GM19239 (cell line): ENCODE results near the gene GFM1.

Experiments
- DNase-seq: peaks from one replicate; pipeline ENCODE4 v3.0.0; 2011; ENCODE audit warnings: low spot score; ENCODE audit not compliant: insufficient read length
- FAIRE-seq: peaks from 2 replicates; lab custom pipeline; 2011; peaks lifted over from hg19 to GRCh38; lab: Jason Lieb, UNC

GFM1 gene

DNA sequence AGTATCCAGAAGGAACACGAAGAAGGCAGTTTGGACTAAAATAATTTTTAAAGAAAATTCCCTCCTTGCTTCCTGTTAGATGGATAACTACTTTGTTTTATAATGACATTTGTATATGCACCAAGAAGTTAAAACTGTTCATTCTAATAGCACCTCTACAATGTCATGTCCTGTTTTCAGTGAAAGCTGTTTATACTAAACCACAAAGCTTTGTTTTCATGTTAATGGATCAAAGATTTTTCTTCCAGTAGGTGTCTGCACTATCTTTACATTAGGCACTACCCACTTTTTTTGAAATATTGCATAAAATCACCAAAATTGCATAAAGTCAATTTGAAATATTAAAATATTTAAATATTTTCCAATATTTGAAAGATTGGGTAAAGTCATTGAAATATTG lies 77.8 kb downstream of the GFM1 start:
- no peak for DNase-seq
- FAIRE-seq = no peak

DNA sequence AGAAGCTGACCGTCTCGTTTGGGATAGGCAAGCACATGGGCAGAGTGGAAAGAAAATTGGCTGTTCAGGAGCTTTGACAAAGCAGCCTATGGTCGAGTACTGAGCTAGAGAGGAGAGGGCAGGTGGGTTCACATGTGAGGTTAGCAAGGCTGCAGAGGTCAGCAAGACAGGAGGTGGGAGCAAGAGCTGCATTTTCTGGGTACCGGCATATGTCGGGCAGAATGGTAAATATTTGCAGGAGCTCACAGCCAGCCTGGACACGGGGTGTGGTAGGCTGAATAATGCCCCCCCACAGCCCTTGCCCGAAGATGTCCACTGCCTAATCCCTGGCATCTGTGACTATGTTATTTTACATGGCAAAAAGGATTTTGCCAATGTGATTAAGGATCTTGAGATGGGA lies 79.7 kb downstream of the GFM1 start:
- no peak for FAIRE-seq
- DNase-seq = no peak

DNA sequence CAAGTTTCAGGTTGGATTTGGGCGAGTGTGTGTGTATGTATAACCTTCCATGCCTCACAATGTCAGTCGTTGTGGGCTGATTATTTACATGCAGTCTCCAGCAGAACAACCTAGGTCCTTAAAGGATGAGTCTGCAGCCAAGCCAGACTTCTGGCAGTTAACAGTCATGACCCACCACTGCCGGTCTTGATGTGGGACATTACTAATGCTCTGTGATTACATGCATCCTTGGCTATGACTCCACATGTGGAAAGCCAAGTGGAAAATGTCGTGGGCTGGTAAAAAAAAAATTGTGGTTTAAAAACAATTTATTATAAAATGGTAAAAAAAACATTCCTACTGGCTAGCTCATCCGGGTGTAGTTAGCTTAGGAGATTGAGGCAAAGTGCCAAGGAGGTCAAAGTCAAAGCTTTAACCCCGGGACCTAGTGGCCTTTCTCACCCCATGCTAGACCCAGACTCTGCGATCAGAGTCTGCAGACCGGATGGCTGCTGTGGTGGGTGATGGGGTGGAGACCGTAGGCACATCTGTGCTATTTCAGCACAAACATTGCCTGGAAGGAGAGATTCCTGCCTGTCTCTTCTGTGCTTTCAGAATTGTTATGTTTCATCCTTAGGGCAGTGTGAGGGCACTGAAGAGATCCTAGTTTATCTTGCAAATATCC lies 81.2 kb downstream of the GFM1 start:
- no peak for DNase-seq
- FAIRE-seq = no peak

DNA sequence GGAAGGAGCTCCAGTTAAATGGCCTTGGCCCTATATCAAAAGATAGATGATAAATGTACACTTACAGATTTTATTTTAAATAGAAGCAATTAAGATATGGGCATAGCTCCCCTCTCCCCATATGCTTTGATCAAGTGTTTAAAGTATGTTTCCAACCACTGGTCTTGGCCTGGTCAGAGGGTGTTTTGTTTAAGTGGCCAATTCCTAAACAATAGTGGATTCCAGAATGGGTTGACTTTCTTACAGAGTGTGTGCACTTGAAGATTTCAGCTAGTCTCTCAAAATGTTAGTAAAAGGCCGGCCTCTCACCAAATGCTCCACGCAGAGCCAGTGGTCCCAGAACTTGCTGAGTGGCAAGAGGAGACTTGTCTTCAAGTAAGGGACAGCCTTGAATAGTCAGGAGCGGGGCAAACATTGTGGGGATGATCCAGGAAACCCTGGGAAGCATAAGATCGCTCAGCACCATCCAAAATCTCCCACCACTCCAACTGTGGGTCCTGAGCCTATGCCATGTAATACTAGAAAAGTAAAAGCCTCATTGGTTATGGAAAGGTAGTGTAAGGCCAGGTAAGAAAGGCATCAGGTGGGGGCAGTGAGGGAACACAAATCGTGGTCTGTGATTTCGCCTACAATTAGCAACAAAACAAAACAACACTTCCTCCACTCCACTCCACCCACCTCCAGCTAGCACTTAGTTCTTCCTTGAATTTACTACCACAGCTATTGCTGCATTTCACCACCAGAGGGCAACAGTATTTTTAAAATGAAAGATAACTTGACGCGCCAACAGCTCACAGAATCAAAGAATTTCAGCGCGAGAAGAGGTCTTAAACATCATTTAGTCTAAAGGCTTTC lies 83.1 kb downstream of the GFM1 start:
- peak; percentile 62 for DNase-seq

DNA sequence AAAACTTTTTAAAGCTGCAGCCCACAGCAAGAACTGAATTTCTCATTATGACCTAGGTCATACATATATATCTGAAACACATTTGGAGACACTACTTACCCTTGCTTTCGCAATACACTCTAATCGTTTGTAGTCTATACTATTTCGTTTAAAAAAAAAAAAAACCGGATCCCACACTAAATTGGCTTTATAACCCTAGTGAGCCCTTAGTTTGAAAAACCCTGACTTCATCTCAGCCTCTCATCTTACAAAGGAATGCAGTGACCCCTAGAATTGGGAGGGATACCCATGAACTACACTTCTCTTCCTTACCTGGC lies 83.7 kb downstream of the GFM1 start:
- FAIRE-seq (no peak), DNase-seq (no peak)

More for the DNA sequence above, 83.1 kb downstream of the GFM1 start:
- peak; percentile 70 for FAIRE-seq

DNA sequence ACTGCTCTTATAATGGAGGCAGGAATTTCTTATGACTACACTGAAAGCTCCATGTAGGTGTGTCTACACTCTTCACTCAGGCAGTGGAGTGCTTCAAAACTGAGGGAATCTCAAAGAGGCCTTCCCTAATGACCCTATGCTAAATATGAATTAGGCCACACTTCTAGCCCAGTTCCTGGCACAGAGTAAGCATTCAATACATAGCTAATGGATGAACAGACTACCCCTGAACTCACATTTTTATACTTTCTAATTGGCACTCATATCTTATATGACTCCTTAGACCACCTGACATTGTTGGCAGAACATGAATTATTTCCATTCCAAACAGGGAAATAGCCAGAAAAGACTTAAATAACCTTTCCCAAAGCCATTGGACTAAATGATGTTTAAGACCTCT lies 84.5 kb downstream of the GFM1 start:
- FAIRE-seq (no peak), DNase-seq (no peak)

DNA sequence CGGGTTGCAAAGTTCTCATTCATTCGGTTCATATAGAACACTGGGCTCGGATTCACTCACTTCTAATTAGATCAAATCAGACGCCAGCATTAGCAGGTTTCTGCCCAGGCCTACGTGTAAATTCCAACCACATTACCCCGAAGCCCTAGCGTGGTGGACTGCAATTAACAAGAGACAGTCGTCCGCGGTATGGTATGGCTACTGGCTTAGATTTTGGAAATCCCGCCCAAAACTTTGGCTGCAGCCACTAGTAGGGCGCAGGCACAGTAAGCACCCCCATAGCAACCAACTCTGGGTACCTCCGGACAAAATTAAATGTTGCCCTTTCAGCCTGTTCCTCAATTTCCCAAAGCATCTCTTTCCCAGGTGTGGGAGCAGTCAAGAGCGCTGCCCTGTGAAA lies 87.2 kb downstream of the GFM1 start:
- DNase-seq = no peak
- no peak for FAIRE-seq

DNA sequence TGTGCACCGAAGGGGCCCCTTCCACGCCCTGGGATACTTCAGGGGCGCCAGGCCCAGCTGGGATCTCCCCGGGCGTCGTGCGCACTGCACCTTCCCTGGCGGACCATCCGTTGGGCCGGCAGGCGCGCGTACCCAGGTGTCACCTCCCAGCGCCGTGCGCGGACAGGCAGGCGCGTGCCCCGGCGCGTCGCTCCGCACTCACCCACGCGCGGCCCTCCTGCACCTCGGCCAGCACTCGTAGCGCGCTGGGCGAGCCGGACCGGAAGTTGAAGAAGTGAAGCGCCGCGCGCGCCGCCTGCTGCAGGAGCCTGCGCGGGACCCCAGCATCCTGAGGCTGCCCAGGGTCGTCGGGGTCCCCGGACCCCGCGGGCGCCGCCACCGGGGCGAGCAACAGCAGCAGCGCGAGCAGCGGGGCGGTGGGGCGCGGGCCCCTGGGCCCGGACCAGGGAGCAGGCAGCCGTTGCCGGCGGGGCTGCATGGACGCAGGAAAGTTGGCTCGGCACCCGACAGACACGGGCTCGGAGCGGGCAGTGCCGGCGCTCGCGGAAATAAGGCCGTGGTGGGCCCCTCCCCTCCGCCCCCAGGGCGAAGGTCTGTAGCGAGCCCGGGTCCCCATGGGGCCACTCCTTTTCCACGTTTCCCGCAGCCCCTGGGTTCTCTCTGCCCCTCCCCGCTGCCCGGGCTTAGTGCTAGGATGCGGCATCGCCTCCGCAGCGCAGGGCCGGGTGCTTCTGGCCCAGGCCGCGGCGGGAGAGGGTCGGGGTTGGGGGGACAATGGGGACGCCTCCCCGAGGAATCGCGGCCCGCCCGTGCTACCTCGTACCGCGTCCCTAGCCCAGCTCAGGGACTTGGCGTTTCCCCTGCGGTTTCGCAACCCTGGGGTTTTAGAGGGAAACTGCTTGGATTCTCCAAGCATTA lies 87.9 kb downstream of the GFM1 start, which contains the start of gene RARRES1:
TSS of gene RARRES1 (minus strand) at position 520 of the 918 bp plus-strand sequence. CDS start at position 478, 42 bp downstream.
- FAIRE-seq (no peak), DNase-seq (peak; percentile 51)

DNA sequence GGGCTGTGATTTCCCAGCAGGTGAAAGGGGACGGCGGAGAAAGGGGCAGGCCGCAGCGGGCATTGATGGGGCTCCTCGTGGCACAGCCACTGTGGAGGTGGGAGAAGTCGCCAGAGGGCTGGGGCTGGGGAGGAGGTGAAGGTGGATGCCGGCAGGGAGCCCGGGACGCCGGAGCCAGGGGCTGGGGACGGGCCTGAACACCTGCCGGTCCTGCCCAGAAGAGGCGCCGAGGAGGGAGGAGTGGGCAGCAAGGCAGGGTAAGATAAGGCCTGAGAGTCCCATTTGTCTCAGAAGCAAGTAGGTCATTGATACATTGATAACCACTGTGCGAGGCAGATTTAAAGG lies 88.5 kb downstream of the GFM1 start:
- FAIRE-seq (no peak), DNase-seq (no peak)

DNA sequence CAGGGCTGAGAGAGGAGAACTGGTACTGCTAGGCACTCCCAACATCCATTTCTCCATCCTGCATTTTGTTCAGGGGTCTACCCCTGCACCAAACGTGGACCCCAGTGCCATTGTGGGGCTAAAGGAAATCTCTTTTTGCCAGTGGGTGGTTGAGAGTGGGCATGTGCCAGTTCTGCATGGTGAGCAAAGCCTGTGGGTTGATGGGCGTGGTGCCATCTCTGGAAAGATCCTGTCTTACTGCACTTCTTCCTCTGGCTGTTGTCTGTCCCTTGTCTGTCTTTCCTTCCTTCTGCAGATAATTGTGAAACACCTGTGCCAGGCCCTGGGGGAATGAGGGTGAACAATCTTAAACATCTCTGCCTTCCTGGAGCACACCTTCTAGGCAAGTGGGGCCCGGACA lies 89.3 kb downstream of the GFM1 start:
- FAIRE-seq = no peak
- no peak for DNase-seq

DNA sequence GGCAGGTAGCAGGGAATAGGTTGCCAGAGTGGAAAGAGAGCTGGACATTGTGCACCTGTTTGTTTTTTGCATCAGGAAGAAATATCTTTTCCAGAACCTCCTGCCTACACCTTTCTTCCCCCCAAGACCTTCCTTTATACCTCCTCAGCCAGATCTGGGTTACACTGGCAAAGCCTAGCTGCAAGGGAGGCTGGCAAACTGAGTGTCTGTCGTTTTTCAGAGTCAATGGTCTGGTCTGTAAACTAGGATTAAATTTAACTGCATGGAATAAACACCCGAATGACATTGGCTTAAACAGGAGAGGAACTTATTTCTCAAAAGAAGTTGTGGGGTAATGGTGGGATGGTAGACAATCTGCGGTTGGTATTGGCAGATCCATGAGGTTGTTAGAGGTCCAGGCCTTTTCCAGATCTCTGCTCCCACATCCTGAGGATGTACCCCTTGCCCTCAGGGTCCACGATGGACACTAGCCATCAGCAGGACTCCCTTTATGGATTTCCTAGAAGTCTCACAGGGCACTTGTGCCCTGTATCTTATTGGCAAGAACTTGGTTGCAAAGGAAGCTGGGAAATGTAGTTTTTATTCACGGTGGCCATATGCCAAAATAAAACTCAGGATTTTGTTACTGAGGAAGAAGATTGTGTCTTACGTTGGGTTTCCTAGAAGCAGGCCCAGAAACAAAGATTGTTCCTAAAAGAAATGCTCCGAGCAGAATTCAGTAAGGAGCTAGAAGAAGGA lies 91.1 kb downstream of the GFM1 start:
- no peak for FAIRE-seq
- DNase-seq = no peak

DNA sequence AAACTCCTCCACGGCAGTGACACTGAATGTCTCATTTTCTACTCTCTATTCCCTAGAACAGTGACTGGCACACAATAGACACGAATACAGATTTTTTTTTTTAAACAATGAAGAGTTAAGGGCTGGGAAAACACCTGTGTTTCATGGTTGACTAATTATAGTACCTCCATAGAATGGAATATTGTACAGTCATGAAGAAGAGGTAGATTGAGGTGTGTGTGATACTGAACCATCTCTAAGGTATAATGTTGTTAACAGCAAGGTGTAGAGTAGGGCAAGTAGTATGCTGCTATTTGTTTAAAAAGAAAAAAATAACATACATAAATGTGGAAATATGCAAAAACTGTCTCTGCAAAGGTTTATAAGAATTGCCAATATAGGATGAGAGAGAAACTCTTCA lies 93.1 kb downstream of the GFM1 start:
- FAIRE-seq (no peak), DNase-seq (no peak)

DNA sequence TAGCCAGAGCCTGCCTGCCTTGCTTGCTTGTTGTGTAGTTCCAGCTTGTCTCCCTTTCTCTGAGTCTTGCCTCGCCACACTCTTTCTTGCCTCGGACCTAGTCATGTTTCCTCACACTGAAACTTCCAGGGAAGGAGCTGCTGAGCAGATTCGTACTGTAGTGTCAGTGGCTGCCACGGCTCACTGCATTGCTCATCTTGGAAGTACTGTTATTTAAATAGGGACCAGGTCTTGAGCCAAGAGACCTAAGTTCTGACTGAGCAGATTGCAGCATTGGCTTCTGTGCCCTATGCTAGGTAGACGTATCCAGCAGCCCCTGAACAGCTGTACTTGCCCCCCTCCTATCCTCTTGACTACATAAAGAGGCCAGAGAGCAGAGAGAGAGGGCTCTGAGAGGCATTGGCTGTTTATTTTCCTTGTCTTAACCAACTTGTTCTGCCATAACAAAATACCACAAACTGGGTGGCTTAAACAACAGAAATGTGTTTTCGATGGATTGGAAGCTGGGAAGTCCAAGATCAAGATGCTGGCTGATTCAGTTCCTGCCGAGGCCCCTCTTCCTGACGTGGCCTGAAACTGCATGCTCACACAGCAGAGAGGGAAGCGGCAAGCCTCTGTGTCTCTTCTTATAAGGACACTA lies 93.8 kb downstream of the GFM1 start:
- no peak for DNase-seq
- no peak for FAIRE-seq

DNA sequence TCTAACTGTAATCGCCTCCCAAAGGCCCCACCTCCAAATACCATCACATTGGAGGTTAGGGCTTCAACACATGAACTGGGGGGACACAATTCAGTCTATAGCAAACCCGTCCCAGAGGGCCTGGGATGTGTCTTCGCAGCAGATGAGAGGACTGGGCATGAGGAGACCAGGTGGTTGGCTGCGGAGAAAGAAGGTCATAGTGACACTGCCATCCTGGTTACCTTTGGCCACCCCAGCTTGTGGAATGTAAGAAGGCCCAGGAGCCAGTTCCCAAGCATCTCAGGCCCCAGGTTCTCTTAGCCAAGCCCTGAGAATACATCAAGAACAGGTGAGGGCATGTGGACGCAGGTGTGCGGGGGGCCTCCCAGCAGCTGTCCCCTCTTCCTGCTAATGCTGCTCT lies 94.3 kb downstream of the GFM1 start:
- DNase-seq (no peak), FAIRE-seq (no peak)

DNA sequence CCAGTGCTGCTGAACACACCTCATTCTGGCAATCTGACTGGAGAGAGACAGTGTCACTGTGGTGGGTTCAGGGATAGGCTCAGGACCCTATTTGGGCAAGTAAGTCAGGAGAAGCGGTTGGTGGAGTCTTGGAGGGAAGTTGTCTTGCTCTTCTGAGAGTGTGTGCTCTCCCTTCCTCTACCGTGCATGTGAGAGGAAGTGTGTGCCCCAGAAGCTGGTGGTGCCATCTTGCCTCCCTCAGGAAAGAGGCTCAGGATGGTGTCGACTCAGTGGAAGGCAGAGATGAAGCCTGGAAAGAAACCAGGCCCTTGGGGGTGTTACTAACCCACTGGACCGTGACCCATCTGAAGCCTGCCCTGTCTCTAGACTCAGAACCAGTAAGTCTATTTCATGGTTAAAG lies 94.8 kb downstream of the GFM1 start:
- no peak for DNase-seq
- no peak for FAIRE-seq

DNA sequence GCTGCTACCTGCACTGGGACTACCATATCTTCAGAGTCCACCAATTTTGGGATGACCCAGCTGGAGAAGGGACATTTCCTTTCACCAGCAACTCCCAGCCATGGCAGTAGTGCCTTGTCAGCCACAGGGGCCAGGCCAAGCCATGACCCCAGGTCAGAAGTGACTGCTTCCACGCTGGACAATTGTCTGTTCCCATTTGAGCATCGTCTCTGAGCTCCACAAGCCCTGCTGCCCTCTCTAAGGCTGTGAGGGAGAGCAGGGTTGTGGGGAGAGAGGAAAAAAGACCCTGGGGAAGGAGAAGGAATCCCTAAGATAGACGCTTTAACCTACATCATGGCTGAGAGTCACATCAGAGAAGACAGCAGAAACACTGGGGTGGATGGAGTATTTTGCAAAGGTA lies 95.3 kb downstream of the GFM1 start:
- DNase-seq = no peak
- FAIRE-seq = no peak
